ENCODE data around the gene PRAMEF5. TPM values are rescaled to one million over a fixed set of nuclear protein-coding genes. Genes with fewer than 3 reads are reported as not detected.
"Not testable (repeated sequence)": the region's sequence is repeated elsewhere in the genome, so short reads cannot be mapped to it uniquely, and the experiment has no call there.

PRAMEF5 gene
- polyA plus RNA-seq, 4 donors, result not detected

- Histone ChIP-seq H3K4me3 (ENCODE audit: low read depth in 1 of 3, low read length in 3 of 3) (no peak overlapping the region), H3K27me3 (ENCODE audit: control insufficient read depth in 3 of 3, insufficient read depth in 3 of 3, low read length in 3 of 3) (peaks cover 0 to 3% (median 0%) of the 10 kb centered on the region in 3 donors), H3K9me3 (ENCODE audit: control insufficient read depth in 2 of 2, insufficient read depth in 1 of 2, low read depth in 1 of 2, low read length in 1 of 2) (no peaks in the 10 kb centered on the region), H3K27ac (ENCODE audit: low read depth in 1 of 3, low read length in 2 of 3) (no peak overlapping the region), H3K4me1 (ENCODE audit: control insufficient read depth in 3 of 3, insufficient read depth in 2 of 3, low read depth in 1 of 3, low read length in 2 of 3) (no peaks in the 10 kb centered on the region), H3K36me3 (ENCODE audit: control insufficient read depth in 3 of 3, insufficient read depth in 2 of 3, low read depth in 1 of 3, low read length in 3 of 3) (no peaks in the 10 kb centered on the region)
- FAIRE-seq, result no peak
- 70 to 72% (median 71%) methylated on average over 7 of the region's 7 CpGs for WGBS, 3 donors
- DNase-seq, result peak in 1 of 2 donors; percentile 45
These were observed 25.6 kb upstream of the PRAMEF5 start for GRCh38 chr1:13228343-13228781.

- H3K36me3 ChIP-seq (ENCODE audit: control insufficient read depth in 3 of 3, insufficient read depth in 2 of 3, low read depth in 1 of 3, low read length in 3 of 3); H3K4me3 ChIP-seq (ENCODE audit: low read depth in 1 of 3, low read length in 3 of 3); H3K27me3 ChIP-seq (ENCODE audit: control insufficient read depth in 3 of 3, insufficient read depth in 3 of 3, low read length in 3 of 3); DNase-seq; FAIRE-seq; H3K27ac ChIP-seq (ENCODE audit: low read depth in 1 of 3, low read length in 2 of 3); H3K9me3 ChIP-seq (ENCODE audit: control insufficient read depth in 2 of 2, insufficient read depth in 1 of 2, low read depth in 1 of 2, low read length in 1 of 2); H3K4me1 ChIP-seq (ENCODE audit: control insufficient read depth in 3 of 3, insufficient read depth in 2 of 3, low read depth in 1 of 3, low read length in 2 of 3): not testable (repeated sequence)
- 72 to 81% (median 76%) methylated on average over 5 of the region's 5 CpGs for WGBS, 3 donors
These were observed 23.9 kb upstream of the PRAMEF5 start for GRCh38 chr1:13230096-13230495.

DNA sequence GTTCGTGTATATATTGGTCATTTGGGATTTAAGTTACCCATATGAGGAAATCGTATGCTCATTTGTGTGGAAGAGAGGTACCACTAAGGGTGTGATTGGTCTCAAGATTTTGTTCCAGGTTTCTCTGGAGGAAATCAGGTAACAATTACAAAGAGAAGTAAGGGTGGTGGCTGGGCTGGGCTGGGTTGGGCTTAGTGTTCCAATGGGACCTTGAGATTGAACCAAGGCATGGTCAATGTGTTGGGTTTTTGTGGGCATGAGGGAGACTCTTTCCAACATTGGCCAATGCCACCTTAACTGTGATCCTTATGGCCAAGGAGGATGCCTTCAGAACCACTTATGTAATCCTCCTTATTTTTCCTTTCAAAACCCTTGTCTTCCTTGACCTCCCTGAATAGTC lies 23.4 kb upstream of the PRAMEF5 start:
- not testable (repeated sequence) for H3K27ac ChIP-seq (ENCODE audit: low read depth in 1 of 3, low read length in 2 of 3); H3K4me3 ChIP-seq (ENCODE audit: low read depth in 1 of 3, low read length in 3 of 3); H3K27me3 ChIP-seq (ENCODE audit: control insufficient read depth in 3 of 3, insufficient read depth in 3 of 3, low read length in 3 of 3); DNase-seq; H3K4me1 ChIP-seq (ENCODE audit: control insufficient read depth in 3 of 3, insufficient read depth in 2 of 3, low read depth in 1 of 3, low read length in 2 of 3); FAIRE-seq; H3K9me3 ChIP-seq (ENCODE audit: control insufficient read depth in 2 of 2, insufficient read depth in 1 of 2, low read depth in 1 of 2, low read length in 1 of 2); H3K36me3 ChIP-seq (ENCODE audit: control insufficient read depth in 3 of 3, insufficient read depth in 2 of 3, low read depth in 1 of 3, low read length in 3 of 3)
- 79 to 82% (median 81%) methylated on average over 2 of the region's 2 CpGs for WGBS, 3 donors

DNA sequence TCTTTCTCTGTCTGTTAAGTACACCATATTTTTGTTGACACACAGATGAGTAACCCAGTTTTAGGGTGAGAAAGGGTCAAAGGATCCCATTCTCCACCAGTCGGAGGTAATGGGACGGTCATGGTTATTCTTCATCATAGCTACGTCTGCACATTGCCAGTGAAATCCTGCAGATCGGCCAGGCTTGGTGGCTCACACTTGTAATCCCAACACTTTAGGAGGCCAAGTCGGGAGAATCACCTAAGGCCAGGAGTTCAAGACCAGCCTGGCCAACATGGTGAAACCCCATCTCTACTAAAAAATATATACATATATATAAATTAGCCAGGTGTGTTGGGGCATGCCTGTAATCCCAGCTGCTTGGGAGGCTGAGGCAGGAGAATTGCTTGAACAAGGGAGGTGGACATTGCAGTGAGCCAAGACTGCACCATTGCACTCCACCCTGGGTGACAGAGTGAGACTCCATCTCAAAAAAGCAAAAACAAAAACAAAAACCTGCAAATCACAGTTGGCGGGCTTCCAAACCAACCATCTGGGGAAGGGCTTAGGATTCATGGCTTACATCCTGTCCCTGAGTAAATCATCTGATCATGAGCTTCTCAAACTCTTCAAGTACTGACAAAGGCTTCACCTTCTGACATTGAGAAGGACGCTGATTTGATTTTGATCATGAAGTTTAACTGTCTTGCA lies 22.8 kb upstream of the PRAMEF5 start:
- WGBS, 3 donors, result 75 to 79% (median 79%) methylated on average over 7 of the region's 7 CpGs
- H3K4me3 ChIP-seq (ENCODE audit: low read depth in 1 of 3, low read length in 3 of 3); H3K36me3 ChIP-seq (ENCODE audit: control insufficient read depth in 3 of 3, insufficient read depth in 2 of 3, low read depth in 1 of 3, low read length in 3 of 3); H3K27me3 ChIP-seq (ENCODE audit: control insufficient read depth in 3 of 3, insufficient read depth in 3 of 3, low read length in 3 of 3); H3K4me1 ChIP-seq (ENCODE audit: control insufficient read depth in 3 of 3, insufficient read depth in 2 of 3, low read depth in 1 of 3, low read length in 2 of 3); H3K9me3 ChIP-seq (ENCODE audit: control insufficient read depth in 2 of 2, insufficient read depth in 1 of 2, low read depth in 1 of 2, low read length in 1 of 2); H3K27ac ChIP-seq (ENCODE audit: low read depth in 1 of 3, low read length in 2 of 3); FAIRE-seq; DNase-seq: not testable (repeated sequence)

GRCh38 chr1:13232056-13232455 lies 21.9 kb upstream of the PRAMEF5 start:
- H3K27me3 ChIP-seq (ENCODE audit: control insufficient read depth in 3 of 3, insufficient read depth in 3 of 3, low read length in 3 of 3); DNase-seq; FAIRE-seq; H3K27ac ChIP-seq (ENCODE audit: low read depth in 1 of 3, low read length in 2 of 3); H3K36me3 ChIP-seq (ENCODE audit: control insufficient read depth in 3 of 3, insufficient read depth in 2 of 3, low read depth in 1 of 3, low read length in 3 of 3); H3K4me3 ChIP-seq (ENCODE audit: low read depth in 1 of 3, low read length in 3 of 3); H3K4me1 ChIP-seq (ENCODE audit: control insufficient read depth in 3 of 3, insufficient read depth in 2 of 3, low read depth in 1 of 3, low read length in 2 of 3); H3K9me3 ChIP-seq (ENCODE audit: control insufficient read depth in 2 of 2, insufficient read depth in 1 of 2, low read depth in 1 of 2, low read length in 1 of 2): not testable (repeated sequence)
- WGBS, 3 donors, result 58 to 61% (median 60%) methylated on average over 2 of the region's 2 CpGs

GRCh38 chr1:13234057-13234456 lies 19.9 kb upstream of the PRAMEF5 start:
- H3K4me1 ChIP-seq (ENCODE audit: control insufficient read depth in 3 of 3, insufficient read depth in 2 of 3, low read depth in 1 of 3, low read length in 2 of 3); H3K27me3 ChIP-seq (ENCODE audit: control insufficient read depth in 3 of 3, insufficient read depth in 3 of 3, low read length in 3 of 3); DNase-seq; FAIRE-seq; H3K4me3 ChIP-seq (ENCODE audit: low read depth in 1 of 3, low read length in 3 of 3); H3K36me3 ChIP-seq (ENCODE audit: control insufficient read depth in 3 of 3, insufficient read depth in 2 of 3, low read depth in 1 of 3, low read length in 3 of 3); H3K9me3 ChIP-seq (ENCODE audit: control insufficient read depth in 2 of 2, insufficient read depth in 1 of 2, low read depth in 1 of 2, low read length in 1 of 2); H3K27ac ChIP-seq (ENCODE audit: low read depth in 1 of 3, low read length in 2 of 3): not testable (repeated sequence)
- 61 to 75% (median 65%) methylated on average over 1 of the region's 1 CpG for WGBS, 3 donors

DNA sequence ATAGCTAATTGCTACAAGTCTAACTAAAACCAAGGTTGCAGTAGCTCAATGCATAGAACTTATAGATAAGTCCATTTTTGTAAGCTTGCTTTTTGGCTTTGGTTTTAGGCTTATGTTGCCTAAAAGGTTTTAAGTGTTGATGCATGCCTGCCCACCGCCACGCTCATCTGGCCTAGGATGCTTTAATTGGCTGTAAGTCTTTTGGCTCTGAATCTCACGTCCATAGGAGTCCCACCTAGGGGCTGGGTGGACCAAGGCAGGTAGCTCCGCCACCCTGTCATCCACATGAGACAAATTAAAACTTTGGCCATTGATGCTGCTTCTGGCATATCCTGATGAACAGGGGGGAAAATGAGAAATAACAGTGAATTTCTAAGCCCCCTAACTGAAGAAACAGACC lies 16.4 kb upstream of the PRAMEF5 start:
- WGBS, 3 donors, result 75 to 76% (median 76%) methylated on average over 4 of the region's 4 CpGs
- H3K4me1 ChIP-seq (ENCODE audit: control insufficient read depth in 3 of 3, insufficient read depth in 2 of 3, low read depth in 1 of 3, low read length in 2 of 3); H3K27ac ChIP-seq (ENCODE audit: low read depth in 1 of 3, low read length in 2 of 3); H3K4me3 ChIP-seq (ENCODE audit: low read depth in 1 of 3, low read length in 3 of 3); H3K27me3 ChIP-seq (ENCODE audit: control insufficient read depth in 3 of 3, insufficient read depth in 3 of 3, low read length in 3 of 3); H3K9me3 ChIP-seq (ENCODE audit: control insufficient read depth in 2 of 2, insufficient read depth in 1 of 2, low read depth in 1 of 2, low read length in 1 of 2); H3K36me3 ChIP-seq (ENCODE audit: control insufficient read depth in 3 of 3, insufficient read depth in 2 of 3, low read depth in 1 of 3, low read length in 3 of 3); FAIRE-seq; DNase-seq: not testable (repeated sequence)

GRCh38 chr1:13239633-13240032 lies 14.4 kb upstream of the PRAMEF5 start:
- H3K36me3 ChIP-seq (ENCODE audit: control insufficient read depth in 3 of 3, insufficient read depth in 2 of 3, low read depth in 1 of 3, low read length in 3 of 3); DNase-seq; H3K27me3 ChIP-seq (ENCODE audit: control insufficient read depth in 3 of 3, insufficient read depth in 3 of 3, low read length in 3 of 3); FAIRE-seq; H3K4me1 ChIP-seq (ENCODE audit: control insufficient read depth in 3 of 3, insufficient read depth in 2 of 3, low read depth in 1 of 3, low read length in 2 of 3); H3K27ac ChIP-seq (ENCODE audit: low read depth in 1 of 3, low read length in 2 of 3); H3K9me3 ChIP-seq (ENCODE audit: control insufficient read depth in 2 of 2, insufficient read depth in 1 of 2, low read depth in 1 of 2, low read length in 1 of 2); H3K4me3 ChIP-seq (ENCODE audit: low read depth in 1 of 3, low read length in 3 of 3): not testable (repeated sequence)
- 85 to 88% (median 87%) methylated on average over 4 of the region's 4 CpGs for WGBS, 3 donors

Measured in small intestine (tissue), 7 donors.